Measurements from ENCODE around the gene SBNO2.
"Not testable (repeated sequence)": the region's sequence is repeated elsewhere in the genome, so short reads cannot be mapped to it uniquely, and the experiment has no call there.

SBNO2 gene

GRCh38 chr19:1210227-1210538, 36.1 kb upstream of the SBNO2 start:
- in situ Hi-C loops (cut with MboI; ENCODE audit: low sequenced_read_pairs): no loop called here

GRCh38 chr19:1208830-1209229, 34.8 kb upstream of the SBNO2 start:
- in situ Hi-C loops (cut with MboI; ENCODE audit: low sequenced_read_pairs): not testable (repeated sequence)

- in situ Hi-C loops (cut with MboI; ENCODE audit: low sequenced_read_pairs): no loop called here
Measured at GRCh38 chr19:1206864-1207450, 32.9 kb upstream of the SBNO2 start.

GRCh38 chr19:1206150-1206863, 32.2 kb upstream of the SBNO2 start:
- in situ Hi-C loops (cut with MboI; ENCODE audit: low sequenced_read_pairs): no loop called here

- in situ Hi-C loops (cut with MboI; ENCODE audit: low sequenced_read_pairs): no loop called here
Measured at GRCh38 chr19:1205114-1206099, 31.3 kb upstream of the SBNO2 start, which contains the start of gene STK11. STK11 (plus strand) TSS chr19:1205778; CDS start chr19:1206914, 1,136 bp downstream.

- in situ Hi-C loops (cut with MboI; ENCODE audit: low sequenced_read_pairs): not testable (repeated sequence)
Measured at GRCh38 chr19:1200614-1201013, 26.5 kb upstream of the SBNO2 start.

- in situ Hi-C loops (cut with MboI; ENCODE audit: low sequenced_read_pairs): no loop called here
Measured at GRCh38 chr19:1199531-1199930, 25.5 kb upstream of the SBNO2 start.

GRCh38 chr19:1189419-1189818, 15.4 kb upstream of the SBNO2 start:
- in situ Hi-C loops (cut with MboI; ENCODE audit: low sequenced_read_pairs): no loop called here

- in situ Hi-C loops (cut with MboI; ENCODE audit: low sequenced_read_pairs): no loop called here
Measured at GRCh38 chr19:1183543-1184172, 9.6 kb upstream of the SBNO2 start.

- in situ Hi-C loops (cut with MboI; ENCODE audit: low sequenced_read_pairs): no loop called here
Measured at GRCh38 chr19:1182727-1183126, 8.7 kb upstream of the SBNO2 start.

GRCh38 chr19:1182068-1182467, 8.0 kb upstream of the SBNO2 start:
- in situ Hi-C loops (cut with MboI; ENCODE audit: low sequenced_read_pairs): no loop called here

- in situ Hi-C loops (cut with MboI; ENCODE audit: low sequenced_read_pairs): no loop called here
Measured at GRCh38 chr19:1181606-1182005, 7.5 kb upstream of the SBNO2 start.

- in situ Hi-C loops (cut with MboI; ENCODE audit: low sequenced_read_pairs): no loop called here
Measured at GRCh38 chr19:1177322-1178114, 3.5 kb upstream of the SBNO2 start.

- in situ Hi-C loops (cut with MboI; ENCODE audit: low sequenced_read_pairs): no loop called here
Measured at GRCh38 chr19:1173159-1173844, 766 bp downstream of the SBNO2 start.

GRCh38 chr19:1172353-1173158, 1.5 kb downstream of the SBNO2 start:
- in situ Hi-C loops (cut with MboI; ENCODE audit: low sequenced_read_pairs): no loop called here

- in situ Hi-C loops (cut with MboI; ENCODE audit: low sequenced_read_pairs): no loop called here
Measured at GRCh38 chr19:1171755-1172352, 2.2 kb downstream of the SBNO2 start.

GRCh38 chr19:1170938-1171754, 2.9 kb downstream of the SBNO2 start:
- in situ Hi-C loops (cut with MboI; ENCODE audit: low sequenced_read_pairs): no loop called here

Measured in HL-60/S4 (cell line).